Liver (tissue), 9 donors: ENCODE data around the gene RFX4. TPM values are rescaled to one million over a fixed set of nuclear protein-coding genes. Genes with fewer than 3 reads are reported as not detected.

Experiments used
- DNase-seq: peaks from one replicate; pipeline ENCODE4 v3.0.0-alpha.2; 2017; ENCODE audit warnings: low spot score
- H3K27ac ChIP-seq, 2 donors: one replicate each; pipeline ENCODE4 v1.7.0; 2013; ENCODE audit warnings: inconsistent platforms in 2 of 2, low read length in 2 of 2, control low read depth in 1 of 2, low read depth in 1 of 2, mild to moderate bottlenecking in 1 of 2
- H3K27me3 ChIP-seq, 4 donors: one replicate each; pipeline versions ENCODE4 v1.6.1 to v1.7.0; 2013; ENCODE audit warnings: low read length in 3 of 4, inconsistent platforms in 1 of 4, mild to moderate bottlenecking in 1 of 4, moderate library complexity in 1 of 4; ENCODE audit not compliant: control insufficient read depth in 4 of 4, insufficient read depth in 4 of 4
- H3K36me3 ChIP-seq, 4 donors: one replicate each; pipeline versions ENCODE4 v1.6.1 to v1.7.0; 2013; ENCODE audit warnings: low read length in 3 of 4, mild to moderate bottlenecking in 3 of 4, low read depth in 1 of 4, moderate library complexity in 1 of 4; ENCODE audit not compliant: control insufficient read depth in 4 of 4, insufficient read depth in 3 of 4
- H3K4me1 ChIP-seq, 4 donors: one replicate each; pipeline versions ENCODE4 v1.6.1 to v1.7.0; 2013; ENCODE audit warnings: low read length in 3 of 4, mild to moderate bottlenecking in 3 of 4, moderate library complexity in 1 of 4; ENCODE audit not compliant: control insufficient read depth in 4 of 4, insufficient read depth in 4 of 4
- H3K4me3 ChIP-seq, 3 donors: one replicate each; pipeline versions ENCODE4 v1.6.1 to v1.7.0; 2013; ENCODE audit warnings: low read length in 3 of 3, control low read depth in 1 of 3, low read depth in 1 of 3, mild to moderate bottlenecking in 1 of 3
- H3K9ac ChIP-seq, 2 donors: one replicate each; pipeline ENCODE4 v1.7.0; 2013; ENCODE audit warnings: low read length in 2 of 2, mild to moderate bottlenecking in 2 of 2, moderate library complexity in 2 of 2, control low read depth in 1 of 2, low read depth in 1 of 2
- H3K9me3 ChIP-seq, 4 donors: one replicate each; pipeline versions ENCODE4 v1.6.1 to v1.7.0; 2013; ENCODE audit warnings: low read length in 3 of 4; ENCODE audit not compliant: control insufficient read depth in 4 of 4
- EGR1 ChIP-seq, 2 donors: IDR thresholded peaks; 2 replicates each; pipeline ENCODE4 v1.6.1; 2016 to 2018; ENCODE audit warnings: antibody characterized with exemption in 2 of 2, low read depth in 2 of 2
- FOXA1 ChIP-seq: IDR thresholded peaks from 2 replicates; pipeline ENCODE4 v1.6.1; 2016; ENCODE audit warnings: antibody characterized with exemption
- FOXA2 ChIP-seq: IDR thresholded peaks from 2 replicates; pipeline ENCODE4 v1.6.1; 2016; ENCODE audit warnings: antibody characterized with exemption
- GABPA ChIP-seq, 2 donors: IDR thresholded peaks in 1 of 2; conservative IDR thresholded peaks in 1 of 2; 2 replicates each; pipeline ENCODE4 v1.6.1; 2016; ENCODE audit warnings: antibody characterized with exemption in 2 of 2, mild to moderate bottlenecking in 1 of 2, moderate library complexity in 1 of 2
- HNF4A ChIP-seq, 2 donors: conservative IDR thresholded peaks; 2 replicates each; pipeline ENCODE4 v1.6.1; 2016; ENCODE audit warnings: antibody characterized with exemption in 2 of 2, mild to moderate bottlenecking in 2 of 2
- HNF4G ChIP-seq: IDR thresholded peaks from 2 replicates; pipeline ENCODE4 v1.6.1; 2016; ENCODE audit warnings: antibody characterized with exemption
- JUND ChIP-seq, 2 donors: IDR thresholded peaks; 2 replicates each; pipeline ENCODE4 v1.6.1; 2016; ENCODE audit warnings: antibody characterized with exemption in 2 of 2
- NR2F2 ChIP-seq: IDR thresholded peaks from 2 replicates; pipeline ENCODE4 v1.6.1; 2016; ENCODE audit warnings: antibody characterized with exemption
- RAD21 ChIP-seq, 2 donors: IDR thresholded peaks; 2 replicates each; pipeline ENCODE4 v1.6.1; 2016; ENCODE audit warnings: antibody characterized with exemption in 2 of 2, mild to moderate bottlenecking in 2 of 2
- RXRA ChIP-seq, 2 donors: IDR thresholded peaks; 2 replicates each; pipeline ENCODE4 v1.6.1; 2017 to 2018; ENCODE audit warnings: antibody characterized with exemption in 2 of 2, mild to moderate bottlenecking in 1 of 2
- SP1 ChIP-seq: IDR thresholded peaks from 2 replicates; pipeline ENCODE4 v1.6.1; 2018; ENCODE audit warnings: antibody characterized with exemption, mild to moderate bottlenecking
- YY1 ChIP-seq: IDR thresholded peaks from 2 replicates; pipeline ENCODE4 v1.6.1; 2016; ENCODE audit warnings: antibody characterized with exemption, mild to moderate bottlenecking
- WGBS: extraction: QIAGEN DNeasy Blood & Tissue Kit; methylation state at CpG from one replicate; pipeline ENCODE4 v1.1.7; 2013; 5-methylcytosine and 5-hydroxymethylcytosine counted together
- polyA plus RNA-seq, 2 donors: library from polyadenylated mRNA; stranded (reverse) in 1 of 2; unstranded in 1 of 2; fragments of 200-250 nt in 1 of 2; fragments of >200 nt in 1 of 2; fragmentation: Nextera tagmentation in 1 of 2; extraction: Ambion mirVana in 1 of 2; gene quantifications; one replicate each; pipeline versions ENCODE4 v1.2.1 to v1.2.3, GENCODE V29; 2013 to 2015
- total RNA-seq, 2 donors: library from RNA; depleted of rRNA; stranded (reverse); fragments of >200 nt; gene quantifications; one replicate each; pipeline ENCODE4 v1.2.3, GENCODE V29; 2014
- TF ChIP-seq, protein P1 (sequence below): fragments of 150-350 bp; IDR thresholded peaks from 2 replicates; pipeline ENCODE4 v1.5.1; 2017; ENCODE audit warnings: improper control_type of control experiment, low read depth, low read length; ENCODE audit not compliant: missing input control
- TF ChIP-seq, protein P2 (sequence below): IDR thresholded peaks from 2 replicates; pipeline ENCODE4 v1.6.1; 2016; ENCODE audit warnings: antibody characterized with exemption
- TF ChIP-seq, protein P3 (sequence below): IDR thresholded peaks from 2 replicates; pipeline ENCODE4 v1.6.1; 2016; ENCODE audit warnings: antibody characterized with exemption
- TF ChIP-seq, protein P4 (sequence below): IDR thresholded peaks from 2 replicates; pipeline ENCODE4 v1.6.1; 2016; ENCODE audit warnings: antibody characterized with exemption
- TF ChIP-seq, protein P5 (sequence below): IDR thresholded peaks from 2 replicates; pipeline ENCODE4 v1.6.1; 2016; ENCODE audit warnings: antibody characterized with exemption, mild to moderate bottlenecking
- donor health status: healthy.
- donor health status: healthy.
- donor health status: healthy.
- donor health status: healthy.
- donor health status: healthy.

The RFX4 gene
- total and polyA plus RNA-seq, 4 donors, result not detected

DNA sequence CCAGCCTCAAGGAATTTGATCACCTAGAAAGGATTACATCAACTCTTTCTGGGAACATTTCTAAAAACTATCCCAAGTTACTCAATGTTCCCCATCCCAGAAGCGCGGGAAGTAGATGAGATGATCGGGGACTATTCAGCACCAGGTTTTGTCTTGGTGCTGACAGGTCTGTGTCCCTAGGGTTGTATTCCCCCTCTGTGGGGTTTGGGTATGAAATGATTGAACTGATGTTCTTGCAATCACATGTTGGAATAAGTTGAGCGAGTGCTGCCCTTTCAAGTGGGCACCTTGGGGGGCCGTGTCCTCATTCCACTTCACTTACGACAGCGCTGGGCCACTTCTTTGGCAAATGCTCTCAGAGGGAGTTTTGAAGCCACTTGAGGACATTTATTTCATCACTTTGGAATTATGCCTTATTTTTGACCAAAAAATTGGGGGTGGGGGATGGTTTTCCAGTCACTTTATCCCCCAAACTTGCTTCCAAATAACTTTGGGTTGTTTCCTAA lies 69.8 kb downstream of the RFX4 start:
- 92% methylated on average over 7 of the region's 7 CpGs for WGBS
- no peaks in the 10 kb centered on the region for H3K9me3 ChIP-seq

DNA sequence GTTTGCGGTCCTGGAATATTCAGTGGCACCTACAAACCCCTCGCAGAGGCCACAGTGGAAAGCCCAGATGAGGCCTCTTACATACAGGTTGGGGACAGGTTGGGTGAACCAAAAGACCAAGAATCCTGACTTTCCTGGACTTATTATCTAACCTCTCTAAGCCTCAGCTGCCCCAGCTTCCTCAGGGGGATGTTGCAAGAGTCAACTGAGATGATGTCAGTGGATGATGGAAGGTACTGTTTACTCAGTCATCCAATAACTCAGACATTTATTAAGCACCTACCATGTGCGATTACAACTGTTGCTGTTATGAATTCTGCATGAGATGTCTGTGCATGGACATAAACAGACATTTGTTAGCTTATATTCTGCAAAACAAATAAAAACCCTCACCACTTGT lies 72.8 kb downstream of the RFX4 start:
- 88% methylated on average over 3 of the region's 3 CpGs for WGBS
- Histone ChIP-seq H3K9me3 (peaks cover 0 to 2% (median 1%) of the 10 kb centered on the region in 4 donors), H3K4me1 (no peaks in the 10 kb centered on the region), H3K9ac (no peak overlapping the region), H3K4me3 (no peak overlapping the region), H3K27me3 (peaks cover 0 to 2% (median 0%) of the 10 kb centered on the region in 4 donors), H3K27ac (no peak overlapping the region), H3K36me3 (no peaks in the 10 kb centered on the region)
- no peak for DNase-seq
- no peak for TF ChIP-seq HNF4A (conservative IDR thresholded peaks at IDR 0.05)
- no peak for TF ChIP-seq GABPA (IDR thresholded peaks at IDR 0.05 in 1 of 2, conservative IDR thresholded peaks at IDR 0.05 in 1 of 2)
- TF ChIP-seq, protein P1, sequence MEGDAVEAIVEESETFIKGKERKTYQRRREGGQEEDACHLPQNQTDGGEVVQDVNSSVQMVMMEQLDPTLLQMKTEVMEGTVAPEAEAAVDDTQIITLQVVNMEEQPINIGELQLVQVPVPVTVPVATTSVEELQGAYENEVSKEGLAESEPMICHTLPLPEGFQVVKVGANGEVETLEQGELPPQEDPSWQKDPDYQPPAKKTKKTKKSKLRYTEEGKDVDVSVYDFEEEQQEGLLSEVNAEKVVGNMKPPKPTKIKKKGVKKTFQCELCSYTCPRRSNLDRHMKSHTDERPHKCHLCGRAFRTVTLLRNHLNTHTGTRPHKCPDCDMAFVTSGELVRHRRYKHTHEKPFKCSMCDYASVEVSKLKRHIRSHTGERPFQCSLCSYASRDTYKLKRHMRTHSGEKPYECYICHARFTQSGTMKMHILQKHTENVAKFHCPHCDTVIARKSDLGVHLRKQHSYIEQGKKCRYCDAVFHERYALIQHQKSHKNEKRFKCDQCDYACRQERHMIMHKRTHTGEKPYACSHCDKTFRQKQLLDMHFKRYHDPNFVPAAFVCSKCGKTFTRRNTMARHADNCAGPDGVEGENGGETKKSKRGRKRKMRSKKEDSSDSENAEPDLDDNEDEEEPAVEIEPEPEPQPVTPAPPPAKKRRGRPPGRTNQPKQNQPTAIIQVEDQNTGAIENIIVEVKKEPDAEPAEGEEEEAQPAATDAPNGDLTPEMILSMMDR, result no peak
- TF ChIP-seq YY1, result no peak
- TF ChIP-seq SP1, result no peak
- no peak for TF ChIP-seq RXRA (IDR thresholded peaks at IDR 0.05)
- TF ChIP-seq, protein P2, sequence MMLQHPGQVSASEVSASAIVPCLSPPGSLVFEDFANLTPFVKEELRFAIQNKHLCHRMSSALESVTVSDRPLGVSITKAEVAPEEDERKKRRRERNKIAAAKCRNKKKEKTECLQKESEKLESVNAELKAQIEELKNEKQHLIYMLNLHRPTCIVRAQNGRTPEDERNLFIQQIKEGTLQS, result no peak
- TF ChIP-seq JUND (IDR thresholded peaks at IDR 0.05), result no peak
- no peak for TF ChIP-seq FOXA1
- TF ChIP-seq HNF4G, result no peak
- no peak for TF ChIP-seq EGR1 (IDR thresholded peaks at IDR 0.05; ENCODE audit: low read depth in 2 of 2)
- no peak for TF ChIP-seq FOXA2
- TF ChIP-seq, protein P3, sequence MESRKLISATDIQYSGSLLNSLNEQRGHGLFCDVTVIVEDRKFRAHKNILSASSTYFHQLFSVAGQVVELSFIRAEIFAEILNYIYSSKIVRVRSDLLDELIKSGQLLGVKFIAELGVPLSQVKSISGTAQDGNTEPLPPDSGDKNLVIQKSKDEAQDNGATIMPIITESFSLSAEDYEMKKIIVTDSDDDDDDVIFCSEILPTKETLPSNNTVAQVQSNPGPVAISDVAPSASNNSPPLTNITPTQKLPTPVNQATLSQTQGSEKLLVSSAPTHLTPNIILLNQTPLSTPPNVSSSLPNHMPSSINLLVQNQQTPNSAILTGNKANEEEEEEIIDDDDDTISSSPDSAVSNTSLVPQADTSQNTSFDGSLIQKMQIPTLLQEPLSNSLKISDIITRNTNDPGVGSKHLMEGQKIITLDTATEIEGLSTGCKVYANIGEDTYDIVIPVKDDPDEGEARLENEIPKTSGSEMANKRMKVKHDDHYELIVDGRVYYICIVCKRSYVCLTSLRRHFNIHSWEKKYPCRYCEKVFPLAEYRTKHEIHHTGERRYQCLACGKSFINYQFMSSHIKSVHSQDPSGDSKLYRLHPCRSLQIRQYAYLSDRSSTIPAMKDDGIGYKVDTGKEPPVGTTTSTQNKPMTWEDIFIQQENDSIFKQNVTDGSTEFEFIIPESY, result no peak
- TF ChIP-seq RAD21 (IDR thresholded peaks at IDR 0.05), result no peak
- TF ChIP-seq, protein P4, sequence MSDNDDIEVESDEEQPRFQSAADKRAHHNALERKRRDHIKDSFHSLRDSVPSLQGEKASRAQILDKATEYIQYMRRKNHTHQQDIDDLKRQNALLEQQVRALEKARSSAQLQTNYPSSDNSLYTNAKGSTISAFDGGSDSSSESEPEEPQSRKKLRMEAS, result no peak

More for the DNA sequence above, 69.8 kb downstream of the RFX4 start:
- Histone ChIP-seq H3K36me3 (no peaks in the 10 kb centered on the region), H3K27ac (no peak overlapping the region), H3K4me3 (no peak overlapping the region), H3K27me3 (peaks cover 0 to 2% (median 0%) of the 10 kb centered on the region in 4 donors), H3K9ac (no peak overlapping the region), H3K4me1 (no peaks in the 10 kb centered on the region)
- DNase-seq, result no peak
- TF ChIP-seq FOXA2 (no peak), NR2F2 (no peak), JUND (IDR thresholded peaks at IDR 0.05) (no peak), HNF4G (no peak), EGR1 (IDR thresholded peaks at IDR 0.05; ENCODE audit: low read depth in 2 of 2) (no peak), HNF4A (conservative IDR thresholded peaks at IDR 0.05) (no peak), FOXA1 (no peak)
- TF ChIP-seq, protein P3, result no peak
- TF ChIP-seq, protein P5, sequence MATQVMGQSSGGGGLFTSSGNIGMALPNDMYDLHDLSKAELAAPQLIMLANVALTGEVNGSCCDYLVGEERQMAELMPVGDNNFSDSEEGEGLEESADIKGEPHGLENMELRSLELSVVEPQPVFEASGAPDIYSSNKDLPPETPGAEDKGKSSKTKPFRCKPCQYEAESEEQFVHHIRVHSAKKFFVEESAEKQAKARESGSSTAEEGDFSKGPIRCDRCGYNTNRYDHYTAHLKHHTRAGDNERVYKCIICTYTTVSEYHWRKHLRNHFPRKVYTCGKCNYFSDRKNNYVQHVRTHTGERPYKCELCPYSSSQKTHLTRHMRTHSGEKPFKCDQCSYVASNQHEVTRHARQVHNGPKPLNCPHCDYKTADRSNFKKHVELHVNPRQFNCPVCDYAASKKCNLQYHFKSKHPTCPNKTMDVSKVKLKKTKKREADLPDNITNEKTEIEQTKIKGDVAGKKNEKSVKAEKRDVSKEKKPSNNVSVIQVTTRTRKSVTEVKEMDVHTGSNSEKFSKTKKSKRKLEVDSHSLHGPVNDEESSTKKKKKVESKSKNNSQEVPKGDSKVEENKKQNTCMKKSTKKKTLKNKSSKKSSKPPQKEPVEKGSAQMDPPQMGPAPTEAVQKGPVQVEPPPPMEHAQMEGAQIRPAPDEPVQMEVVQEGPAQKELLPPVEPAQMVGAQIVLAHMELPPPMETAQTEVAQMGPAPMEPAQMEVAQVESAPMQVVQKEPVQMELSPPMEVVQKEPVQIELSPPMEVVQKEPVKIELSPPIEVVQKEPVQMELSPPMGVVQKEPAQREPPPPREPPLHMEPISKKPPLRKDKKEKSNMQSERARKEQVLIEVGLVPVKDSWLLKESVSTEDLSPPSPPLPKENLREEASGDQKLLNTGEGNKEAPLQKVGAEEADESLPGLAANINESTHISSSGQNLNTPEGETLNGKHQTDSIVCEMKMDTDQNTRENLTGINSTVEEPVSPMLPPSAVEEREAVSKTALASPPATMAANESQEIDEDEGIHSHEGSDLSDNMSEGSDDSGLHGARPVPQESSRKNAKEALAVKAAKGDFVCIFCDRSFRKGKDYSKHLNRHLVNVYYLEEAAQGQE, result no peak
